Activated CD4-positive, alpha-beta memory T cell treated with anti-CD3 and anti-CD28 coated beads for 36 hours (primary cell): ENCODE measurements around the gene PGAM2. TPM values are rescaled to one million over a fixed set of nuclear protein-coding genes. Genes with fewer than 3 reads are reported as not detected.

ENCODE experiments used
- CTCF ChIA-PET: fragments of 350-600 bp; sonication (Branson Sonifier 250); formaldehyde crosslinking; loops from one replicate; lab custom pipeline; 2021; ENCODE audit warnings: antibody characterized with exemption, inconsistent platforms; lab: Charles Lee
- POLR2A ChIA-PET: fragments of 350-600 bp; sonication (Branson Sonifier 250); formaldehyde crosslinking; loops from one replicate; lab custom pipeline; 2021; ENCODE audit warnings: antibody characterized with exemption; lab: Charles Lee
- DNase-seq: peaks from one replicate; pipeline ENCODE4 v3.0.0-alpha.2; 2020
- H3K27ac Mint-ChIP-seq: one replicate; pipeline ENCODE4 v1.8.0; 2021; ENCODE audit warnings: mixed read lengths
- H3K27me3 Mint-ChIP-seq: one replicate; pipeline ENCODE4 v1.8.0; 2021; ENCODE audit warnings: mixed read lengths
- H3K36me3 Mint-ChIP-seq: one replicate; pipeline ENCODE4 v1.8.0; 2021; ENCODE audit warnings: mixed read lengths
- H3K4me1 Mint-ChIP-seq: one replicate; pipeline ENCODE4 v1.8.0; 2021; ENCODE audit warnings: low read depth, mixed read lengths
- H3K4me3 Mint-ChIP-seq: one replicate; pipeline ENCODE4 v1.8.0; 2021; ENCODE audit warnings: mild to moderate bottlenecking, mixed read lengths
- H3K9me3 Mint-ChIP-seq: one replicate; pipeline ENCODE4 v1.8.0; 2021; ENCODE audit warnings: mixed read lengths
- intact Hi-C: fragments of 100-400 bp; cut with micrococcal nuclease; formaldehyde crosslinking; loops from one replicate; pipeline ENCODE4 v1.15.1; 2023
- total RNA-seq, 2 experiments: library from RNA; stranded (reverse); gene quantifications; one replicate each; pipeline ENCODE4 v1.2.3, GENCODE V29; 2021

The PGAM2 gene
- total RNA-seq, 2 experiments from 2014 or later, result 0.26 to 0.27 TPM

GRCh38 chr7:44087911-44088838 lies 22.8 kb upstream of the PGAM2 start:
- H3K9me3 Mint-ChIP-seq, result no peaks in the 10 kb centered on the region
- DNase-seq, result no peak
- ChIA-PET POLR2A (no interaction called here), CTCF (interaction anchor here (0.8 to 1.0 kb wide), 2 partner anchors 153 to 446 kb away, joined by 3 read pairs; no protein-coding TSS in a partner anchor)
- no peak overlapping the region for H3K4me3 Mint-ChIP-seq
- H3K4me1 Mint-ChIP-seq, result peaks cover 2% of the 10 kb centered on the region
- no peaks in the 10 kb centered on the region for H3K36me3 Mint-ChIP-seq
- intact Hi-C loops, result no loop called here
- H3K27ac Mint-ChIP-seq, result no peak overlapping the region
- no peaks in the 10 kb centered on the region for H3K27me3 Mint-ChIP-seq

- Mint-ChIP-seq H3K27me3 (no peaks in the 10 kb centered on the region), H3K4me3 (no peak overlapping the region), H3K27ac (no peak overlapping the region), H3K36me3 (no peaks in the 10 kb centered on the region), H3K4me1 (peaks cover 6% of the 10 kb centered on the region), H3K9me3 (no peaks in the 10 kb centered on the region)
- no peak for DNase-seq
- intact Hi-C loops, result no loop called here
- ChIA-PET POLR2A (interaction anchor here (0.5 kb wide), 1 partner anchor 157 kb away, joined by 3 read pairs; no protein-coding TSS in a partner anchor), CTCF (interaction anchor here (1.0 kb wide), 1 partner anchor 12 kb away, joined by 3 read pairs; no protein-coding TSS in a partner anchor)
These were observed 21.3 kb upstream of the PGAM2 start for GRCh38 chr7:44086627-44087026.

- peaks cover 6% of the 10 kb centered on the region for H3K36me3 Mint-ChIP-seq
- H3K4me3 Mint-ChIP-seq, result no peak overlapping the region
- CTCF ChIA-PET, result interaction anchor here (0.8 to 1.0 kb wide), 2 partner anchors 37 to 156 kb away, joined by 3 read pairs; partner anchors contain the start of gene POLD2
These were observed 20.2 kb upstream of the PGAM2 start for GRCh38 chr7:44085546-44085945.

GRCh38 chr7:44084701-44085100 lies 19.3 kb upstream of the PGAM2 start:
- no peak overlapping the region for H3K27ac Mint-ChIP-seq
- no peak for DNase-seq
- ChIA-PET CTCF (interaction anchor here (0.9 kb wide), 1 partner anchor 39 kb away, joined by 3 read pairs; no protein-coding TSS in a partner anchor), POLR2A (no interaction called here)
- no peaks in the 10 kb centered on the region for H3K9me3 Mint-ChIP-seq
- no peaks in the 10 kb centered on the region for H3K27me3 Mint-ChIP-seq
- peaks cover 24% of the 10 kb centered on the region for H3K4me1 Mint-ChIP-seq
- H3K4me3 Mint-ChIP-seq, result no peak overlapping the region
- peaks cover 11% of the 10 kb centered on the region for H3K36me3 Mint-ChIP-seq
- intact Hi-C loops, result no loop called here

More at GRCh38 chr7:44085546-44085945, 20.2 kb upstream of the PGAM2 start:
- H3K27me3 Mint-ChIP-seq, result no peaks in the 10 kb centered on the region
- POLR2A ChIA-PET, result no interaction called here
- DNase-seq, result no peak
- peaks cover 16% of the 10 kb centered on the region for H3K4me1 Mint-ChIP-seq
- H3K9me3 Mint-ChIP-seq, result no peaks in the 10 kb centered on the region
- intact Hi-C loops, result no loop called here
- no peak overlapping the region for H3K27ac Mint-ChIP-seq

- no peaks in the 10 kb centered on the region for H3K9me3 Mint-ChIP-seq
- POLR2A ChIA-PET, result no interaction called here
- intact Hi-C loops, result no loop called here
- DNase-seq, result no peak
- H3K4me1 Mint-ChIP-seq, result peaks cover 26% of the 10 kb centered on the region
- H3K27ac Mint-ChIP-seq, result no peak overlapping the region
- H3K27me3 Mint-ChIP-seq, result no peaks in the 10 kb centered on the region
- peak overlapping the region; percentile 62 for H3K4me3 Mint-ChIP-seq
- CTCF ChIA-PET, result interaction anchor here (0.9 kb wide), 1 partner anchor 38 kb away, joined by 3 read pairs; no protein-coding TSS in a partner anchor
- peaks cover 14% of the 10 kb centered on the region for H3K36me3 Mint-ChIP-seq
These were observed 18.4 kb upstream of the PGAM2 start for GRCh38 chr7:44083796-44084195.

GRCh38 chr7:44082541-44083207 lies 17.3 kb upstream of the PGAM2 start:
- peak; percentile 99 for DNase-seq
- peak overlapping the region; percentile 74 for H3K4me3 Mint-ChIP-seq
- peaks cover 23% of the 10 kb centered on the region for H3K36me3 Mint-ChIP-seq
- H3K9me3 Mint-ChIP-seq, result no peaks in the 10 kb centered on the region
- peak overlapping the region; percentile 56 for H3K27ac Mint-ChIP-seq
- H3K4me1 Mint-ChIP-seq, result peaks cover 33% of the 10 kb centered on the region
- intact Hi-C loops, result loop anchor here (1.0 kb wide), 8 partner anchors 15 to 413 kb away; partner anchors contain the start of genes DBNL, POLD2, UBE2D4 and YKT6
- no peaks in the 10 kb centered on the region for H3K27me3 Mint-ChIP-seq
- ChIA-PET CTCF (no interaction called here), POLR2A (no interaction called here)

- Mint-ChIP-seq H3K9me3 (no peaks in the 10 kb centered on the region), H3K27ac (peak overlapping the region; percentile 87), H3K4me1 (peaks cover 36% of the 10 kb centered on the region), H3K36me3 (peaks cover 34% of the 10 kb centered on the region), H3K4me3 (peak overlapping the region; percentile 78), H3K27me3 (no peaks in the 10 kb centered on the region)
- intact Hi-C loops, result no loop called here
- DNase-seq, result peak; percentile 42
- POLR2A ChIA-PET, result interaction anchor here (0.7 to 4.9 kb wide), 5 partner anchors 14 to 410 kb away, joined by 3 to 19 read pairs (median 4); partner anchors contain the start of gene DBNL
- CTCF ChIA-PET, result interaction anchor here (0.6 to 1.2 kb wide), 5 partner anchors 11 to 647 kb away, joined by 3 to 6 read pairs (median 3); no protein-coding TSS in a partner anchor
These were observed 15.9 kb upstream of the PGAM2 start for GRCh38 chr7:44081266-44081748.

GRCh38 chr7:44080686-44081265 lies 15.4 kb upstream of the PGAM2 start:
- Mint-ChIP-seq H3K27me3 (no peaks in the 10 kb centered on the region), H3K9me3 (no peaks in the 10 kb centered on the region), H3K4me1 (peaks cover 36% of the 10 kb centered on the region), H3K4me3 (peak overlapping the region; percentile 78), H3K27ac (peak overlapping the region; percentile 87), H3K36me3 (peaks cover 37% of the 10 kb centered on the region)
- CTCF ChIA-PET, result interaction anchor here (0.6 to 1.2 kb wide), 5 partner anchors 10 to 648 kb away, joined by 3 to 6 read pairs (median 3); no protein-coding TSS in a partner anchor
- DNase-seq, result no peak
- intact Hi-C loops, result no loop called here
- POLR2A ChIA-PET, result interaction anchor here (0.7 to 4.9 kb wide), 5 partner anchors 13 to 410 kb away, joined by 3 to 19 read pairs (median 4); partner anchors contain the start of gene DBNL

- CTCF ChIA-PET, result no interaction called here
These were observed 14.8 kb upstream of the PGAM2 start for GRCh38 chr7:44080118-44080517.

GRCh38 chr7:44079331-44080021 lies 14.1 kb upstream of the PGAM2 start:
- Mint-ChIP-seq H3K4me1 (peaks cover 36% of the 10 kb centered on the region), H3K9me3 (no peaks in the 10 kb centered on the region), H3K27ac (no peak overlapping the region), H3K27me3 (no peaks in the 10 kb centered on the region), H3K4me3 (no peak overlapping the region), H3K36me3 (peaks cover 40% of the 10 kb centered on the region)
- intact Hi-C loops, result no loop called here
- ChIA-PET POLR2A (interaction anchor here (4.9 kb wide), 1 partner anchor 12 kb away, joined by 19 read pairs; no protein-coding TSS in a partner anchor), CTCF (no interaction called here)
- no peak for DNase-seq

More at GRCh38 chr7:44080118-44080517, 14.8 kb upstream of the PGAM2 start:
- Mint-ChIP-seq H3K36me3 (peaks cover 40% of the 10 kb centered on the region), H3K27me3 (no peaks in the 10 kb centered on the region), H3K4me1 (peaks cover 36% of the 10 kb centered on the region), H3K4me3 (no peak overlapping the region), H3K9me3 (no peaks in the 10 kb centered on the region), H3K27ac (no peak overlapping the region)
- DNase-seq, result no peak
- POLR2A ChIA-PET, result interaction anchor here (2.3 to 4.9 kb wide), 2 partner anchors 13 to 34 kb away, joined by 16 to 19 read pairs; partner anchors contain the start of gene DBNL
- intact Hi-C loops, result no loop called here
